ENCODE measurements around the gene MAG. TPM values are rescaled to one million over a fixed set of nuclear protein-coding genes. Genes with fewer than 3 reads are reported as not detected.

Gene MAG
- total RNA-seq, 2 experiments from 2014 or later, result not detected

- CTCF ChIA-PET, result no interaction called here
Observed at GRCh38 chr19:35272122-35272719, 19.7 kb upstream of the MAG start.

GRCh38 chr19:35272954-35273649 is 18.9 kb upstream of the MAG start:
- H3K4me1 Mint-ChIP-seq (ENCODE audit: low read depth), result peaks cover 21% of the 10 kb centered on the region
- Histone ChIP-seq H3K36me3 (ENCODE audit: insufficient read depth, low read length) (peaks cover 74% of the 10 kb centered on the region), H3K27me3 (ENCODE audit: control insufficient read depth in 1 of 2, insufficient read depth in 2 of 2, low read length in 2 of 2) (no peaks in the 10 kb centered on the region), H3K9me3 (ENCODE audit: control insufficient read depth in 1 of 2, insufficient read depth in 1 of 2, low read length in 2 of 2) (no peaks in the 10 kb centered on the region), H3K4me3 (ENCODE audit: low read length) (no peak overlapping the region), H3K4me1 (ENCODE audit: insufficient read depth, low read length) (peaks cover 24% of the 10 kb centered on the region), H3K27ac (ENCODE audit: low read depth in 1 of 2, low read length in 2 of 2) (no peak overlapping the region)
- no peaks in the 10 kb centered on the region for H3K27me3 Mint-ChIP-seq
- CTCF ChIA-PET, result no interaction called here
- H3K9me3 Mint-ChIP-seq, result no peaks in the 10 kb centered on the region
- ATAC-seq (ENCODE audit: poor library complexity), result no peak
- POLR2A ChIA-PET, result interaction anchor here (0.9 to 1.5 kb wide), 2 partner anchors 23 to 430 kb away, joined by 3 to 5 read pairs; no protein-coding TSS in a partner anchor
- peak overlapping the region; percentile 50 for H3K4me3 Mint-ChIP-seq
- TF ChIP-seq CTCF (IDR thresholded peaks at IDR 0.05), result no peak
- peak in 1 of 14 experiments; percentile 16 for DNase-seq
- peaks cover 79% of the 10 kb centered on the region for H3K36me3 Mint-ChIP-seq (ENCODE audit: low read depth)
- intact Hi-C loops (cut with DNase I, micrococcal nuclease), result loop anchor here in 1 of 2 experiments (5.0 kb wide), 1 partner anchor 224 kb away; no protein-coding TSS in a partner anchor
- H3K27ac Mint-ChIP-seq, result peak overlapping the region; percentile 82

More at GRCh38 chr19:35272122-35272719, 19.7 kb upstream of the MAG start:
- H3K4me1 Mint-ChIP-seq (ENCODE audit: low read depth), result peaks cover 21% of the 10 kb centered on the region
- intact Hi-C loops (cut with DNase I, micrococcal nuclease), result loop anchor here in 1 of 2 experiments (5.0 kb wide), 1 partner anchor 225 kb away; no protein-coding TSS in a partner anchor
- TF ChIP-seq CTCF (IDR thresholded peaks at IDR 0.05), result no peak
- peak overlapping the region; percentile 82 for H3K27ac Mint-ChIP-seq
- H3K9me3 Mint-ChIP-seq, result no peaks in the 10 kb centered on the region
- ATAC-seq (ENCODE audit: poor library complexity), result no peak
- DNase-seq, result peak in 2 of 14 experiments; percentile 48 to 49
- POLR2A ChIA-PET, result interaction anchor here (0.9 kb wide), 1 partner anchor 431 kb away, joined by 3 read pairs; no protein-coding TSS in a partner anchor
- Histone ChIP-seq H3K27me3 (ENCODE audit: control insufficient read depth in 1 of 2, insufficient read depth in 2 of 2, low read length in 2 of 2) (no peaks in the 10 kb centered on the region), H3K36me3 (ENCODE audit: insufficient read depth, low read length) (peaks cover 65% of the 10 kb centered on the region), H3K27ac (ENCODE audit: low read depth in 1 of 2, low read length in 2 of 2) (no peak overlapping the region), H3K9me3 (ENCODE audit: control insufficient read depth in 1 of 2, insufficient read depth in 1 of 2, low read length in 2 of 2) (no peaks in the 10 kb centered on the region), H3K4me1 (ENCODE audit: insufficient read depth, low read length) (peaks cover 29% of the 10 kb centered on the region), H3K4me3 (ENCODE audit: low read length) (no peak overlapping the region)
- peaks cover 77% of the 10 kb centered on the region for H3K36me3 Mint-ChIP-seq (ENCODE audit: low read depth)
- H3K4me3 Mint-ChIP-seq, result peak overlapping the region; percentile 70
- no peaks in the 10 kb centered on the region for H3K27me3 Mint-ChIP-seq

GRCh38 chr19:35273686-35274259 is 18.2 kb upstream of the MAG start:
- H3K27me3 ChIP-seq (ENCODE audit: control insufficient read depth in 1 of 2, insufficient read depth in 2 of 2, low read length in 2 of 2), result no peaks in the 10 kb centered on the region
- intact Hi-C loops (cut with DNase I, micrococcal nuclease), result loop anchor here in 1 of 2 experiments (5.0 kb wide), 1 partner anchor 224 kb away; no protein-coding TSS in a partner anchor
- no peak for TF ChIP-seq CTCF (IDR thresholded peaks at IDR 0.05)
- ATAC-seq (ENCODE audit: poor library complexity) (no peak), DNase-seq (peak in 1 of 14 experiments; percentile 18)
- Mint-ChIP-seq H3K4me3 (peak overlapping the region; percentile 50), H3K9me3 (no peaks in the 10 kb centered on the region), H3K36me3 (ENCODE audit: low read depth) (peaks cover 84% of the 10 kb centered on the region), H3K4me1 (ENCODE audit: low read depth) (peaks cover 21% of the 10 kb centered on the region), H3K27ac (peak overlapping the region; percentile 82), H3K27me3 (no peaks in the 10 kb centered on the region)
- H3K27ac ChIP-seq (ENCODE audit: low read depth in 1 of 2, low read length in 2 of 2), result no peak overlapping the region
- H3K9me3 ChIP-seq (ENCODE audit: control insufficient read depth in 1 of 2, insufficient read depth in 1 of 2, low read length in 2 of 2), result no peaks in the 10 kb centered on the region
- peaks cover 24% of the 10 kb centered on the region for H3K4me1 ChIP-seq (ENCODE audit: insufficient read depth, low read length)
- peaks cover 80% of the 10 kb centered on the region for H3K36me3 ChIP-seq (ENCODE audit: insufficient read depth, low read length)
- ChIA-PET POLR2A (interaction anchor here (1.1 to 1.5 kb wide), 3 partner anchors 16 to 56 kb away, joined by 3 to 5 read pairs (median 3); no protein-coding TSS in a partner anchor), CTCF (no interaction called here)
- no peak overlapping the region for H3K4me3 ChIP-seq (ENCODE audit: low read length)

All from CD4-positive, alpha-beta T cell (primary cell).